ENCODE measurements around the gene CNDP2.
"Not testable (repeated sequence)": the region's sequence is repeated elsewhere in the genome, so short reads cannot be mapped to it uniquely, and the experiment has no call there.

Gene CNDP2

DNA sequence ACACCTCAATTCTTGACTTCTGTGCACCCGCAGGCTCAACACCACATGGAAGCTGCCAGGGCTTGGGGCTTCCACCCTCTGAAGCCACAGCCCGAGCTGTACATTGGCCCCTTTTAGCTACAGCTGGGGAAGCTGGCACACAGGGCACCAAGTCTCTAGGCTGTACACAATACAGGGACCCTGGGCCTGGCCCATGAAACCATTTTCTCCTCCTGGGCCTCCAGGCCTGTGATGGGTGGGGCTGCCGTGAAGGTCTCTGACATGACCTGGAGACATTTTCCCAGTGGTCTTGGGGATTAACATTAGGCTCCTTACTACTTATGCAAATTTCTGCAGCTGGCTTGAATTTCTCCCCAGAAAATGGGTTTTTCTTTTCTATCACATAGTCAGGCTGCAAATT, 69.8 kb downstream of the CNDP2 start:
- H3K27me3 ChIP-seq (replicated peaks; ENCODE audit: insufficient read depth, low read length); H3K79me2 ChIP-seq (ENCODE audit: low read length); H3F3A ChIP-seq (ENCODE audit: insufficient read depth, low read length); H2AFZ ChIP-seq (ENCODE audit: low read length); H3K9me3 ChIP-seq (replicated peaks; ENCODE audit: insufficient read depth, low read length); H4K20me1 ChIP-seq (ENCODE audit: insufficient read depth, low read length); H3K4me3 ChIP-seq (ENCODE audit: low read length); H3K4me2 ChIP-seq (ENCODE audit: low read depth, low read length); H3K4me1 ChIP-seq (ENCODE audit: low read length); DNase-seq; H3K9ac ChIP-seq (ENCODE audit: low read length); H3K9me2 ChIP-seq (replicated peaks; ENCODE audit: insufficient read depth, low read length); H3K36me3 ChIP-seq (replicated peaks; ENCODE audit: insufficient read depth, low read length); H3K27ac ChIP-seq (ENCODE audit: low read length): not testable (repeated sequence)

DNA sequence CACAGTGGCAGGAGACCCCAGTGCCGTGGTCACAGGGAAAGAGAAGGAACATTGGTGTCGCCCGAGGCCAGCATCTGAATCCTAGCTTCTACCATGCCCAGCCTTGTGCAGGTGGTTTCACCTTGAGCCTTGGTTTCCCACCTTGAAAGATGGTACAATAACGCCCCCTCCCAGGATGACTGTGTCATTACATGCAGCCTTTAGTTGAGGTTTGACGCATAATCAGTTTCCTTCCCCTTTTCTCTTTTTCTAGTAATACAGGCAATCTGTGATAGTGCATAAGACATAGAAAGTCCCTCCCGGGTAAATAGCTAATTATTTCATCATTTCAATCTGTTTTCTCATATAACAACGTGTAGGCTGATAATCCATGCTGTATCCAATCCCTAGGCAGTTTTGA, 71.7 kb downstream of the CNDP2 start:
- no peaks in the 10 kb centered on the region for H3K36me3 ChIP-seq (replicated peaks; ENCODE audit: insufficient read depth, low read length)
- no peaks in the 10 kb centered on the region for H3K9me3 ChIP-seq (replicated peaks; ENCODE audit: insufficient read depth, low read length)
- no peak overlapping the region for H3K4me2 ChIP-seq (ENCODE audit: low read depth, low read length)
- no peaks in the 10 kb centered on the region for H3K9me2 ChIP-seq (replicated peaks; ENCODE audit: insufficient read depth, low read length)
- H3K27me3 ChIP-seq (replicated peaks; ENCODE audit: insufficient read depth, low read length) = no peaks in the 10 kb centered on the region
- H3K27ac ChIP-seq (ENCODE audit: low read length) = no peak overlapping the region
- no peaks in the 10 kb centered on the region for H4K20me1 ChIP-seq (ENCODE audit: insufficient read depth, low read length)
- no peak overlapping the region for H3K4me3 ChIP-seq (ENCODE audit: low read length)
- no peak overlapping the region for H3K9ac ChIP-seq (ENCODE audit: low read length)
- no peak for TF ChIP-seq EZH2phosphoT487 (IDR thresholded peaks at IDR 0.05; ENCODE audit: low read length)
- no peaks in the 10 kb centered on the region for H3K4me1 ChIP-seq (ENCODE audit: low read length)
- DNase-seq = no peak
- no peaks in the 10 kb centered on the region for H3F3A ChIP-seq (ENCODE audit: insufficient read depth, low read length)
- H2AFZ ChIP-seq (ENCODE audit: low read length) = no peak overlapping the region
- H3K79me2 ChIP-seq (ENCODE audit: low read length) = no peaks in the 10 kb centered on the region

DNA sequence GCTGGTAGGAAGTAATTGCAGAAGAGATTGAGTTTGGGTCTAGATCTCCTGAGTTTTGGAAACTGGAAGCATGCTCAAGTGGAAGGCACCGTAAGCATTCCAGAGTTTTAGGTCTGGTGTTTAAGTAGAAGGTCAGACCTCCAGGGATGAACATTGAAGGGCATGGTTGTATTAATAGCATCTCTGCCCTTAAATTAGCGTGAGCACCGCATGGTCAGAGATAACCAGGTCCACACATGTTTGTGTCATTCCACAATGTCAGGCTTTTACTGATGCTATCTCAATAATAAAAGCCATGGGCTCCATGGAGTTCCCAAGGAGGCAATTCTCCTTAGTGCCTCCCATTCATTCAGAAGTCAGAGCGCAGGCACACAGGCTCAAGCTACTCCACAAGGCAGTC, 73.2 kb downstream of the CNDP2 start:
- Histone ChIP-seq H3K36me3 (replicated peaks; ENCODE audit: insufficient read depth, low read length) (no peaks in the 10 kb centered on the region), H3F3A (ENCODE audit: insufficient read depth, low read length) (no peaks in the 10 kb centered on the region)

DNA sequence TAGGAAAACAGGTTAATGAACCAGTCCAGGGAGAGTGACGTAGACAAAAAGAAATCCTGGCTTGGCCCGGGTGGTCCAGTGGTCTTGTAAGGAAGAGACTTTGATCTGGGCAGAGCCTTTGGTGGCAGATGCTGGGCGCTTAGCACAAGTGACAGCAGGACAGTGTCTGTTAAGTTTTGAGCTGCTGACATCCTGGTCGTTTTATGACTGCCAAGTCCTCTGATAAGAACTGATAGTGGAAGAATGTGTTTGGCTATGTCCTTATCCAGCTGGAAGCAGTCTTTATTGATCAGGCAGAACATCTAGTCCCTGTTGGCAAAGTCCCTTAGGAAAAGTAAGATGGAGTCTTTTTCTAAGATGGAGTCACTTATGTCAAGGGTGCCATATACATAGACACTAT, 74.1 kb downstream of the CNDP2 start:
- no peak for TF ChIP-seq EZH2 (optimal IDR thresholded peaks at IDR 0.05; ENCODE audit: low read depth, low read length)
- no peak for TF ChIP-seq EZH2phosphoT487 (IDR thresholded peaks at IDR 0.05; ENCODE audit: low read length)
- TF ChIP-seq, protein P1, sequence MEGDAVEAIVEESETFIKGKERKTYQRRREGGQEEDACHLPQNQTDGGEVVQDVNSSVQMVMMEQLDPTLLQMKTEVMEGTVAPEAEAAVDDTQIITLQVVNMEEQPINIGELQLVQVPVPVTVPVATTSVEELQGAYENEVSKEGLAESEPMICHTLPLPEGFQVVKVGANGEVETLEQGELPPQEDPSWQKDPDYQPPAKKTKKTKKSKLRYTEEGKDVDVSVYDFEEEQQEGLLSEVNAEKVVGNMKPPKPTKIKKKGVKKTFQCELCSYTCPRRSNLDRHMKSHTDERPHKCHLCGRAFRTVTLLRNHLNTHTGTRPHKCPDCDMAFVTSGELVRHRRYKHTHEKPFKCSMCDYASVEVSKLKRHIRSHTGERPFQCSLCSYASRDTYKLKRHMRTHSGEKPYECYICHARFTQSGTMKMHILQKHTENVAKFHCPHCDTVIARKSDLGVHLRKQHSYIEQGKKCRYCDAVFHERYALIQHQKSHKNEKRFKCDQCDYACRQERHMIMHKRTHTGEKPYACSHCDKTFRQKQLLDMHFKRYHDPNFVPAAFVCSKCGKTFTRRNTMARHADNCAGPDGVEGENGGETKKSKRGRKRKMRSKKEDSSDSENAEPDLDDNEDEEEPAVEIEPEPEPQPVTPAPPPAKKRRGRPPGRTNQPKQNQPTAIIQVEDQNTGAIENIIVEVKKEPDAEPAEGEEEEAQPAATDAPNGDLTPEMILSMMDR (IDR thresholded peaks at IDR 0.05; ENCODE audit: low read length) = no peak

More for the DNA sequence above, 73.2 kb downstream of the CNDP2 start:
- no peak overlapping the region for H3K9ac ChIP-seq (ENCODE audit: low read length)
- no peak for TF ChIP-seq EZH2phosphoT487 (IDR thresholded peaks at IDR 0.05; ENCODE audit: low read length)
- TF ChIP-seq EZH2 (optimal IDR thresholded peaks at IDR 0.05; ENCODE audit: low read depth, low read length) = no peak
- TF ChIP-seq, protein P1 (IDR thresholded peaks at IDR 0.05; ENCODE audit: low read length) = no peak
- DNase-seq = no peak
- H4K20me1 ChIP-seq (ENCODE audit: insufficient read depth, low read length) = no peaks in the 10 kb centered on the region
- H3K27me3 ChIP-seq (replicated peaks; ENCODE audit: insufficient read depth, low read length) = no peaks in the 10 kb centered on the region
- H2AFZ ChIP-seq (ENCODE audit: low read length) = no peak overlapping the region
- H3K4me3 ChIP-seq (ENCODE audit: low read length) = no peak overlapping the region
- H3K4me2 ChIP-seq (ENCODE audit: low read depth, low read length) = no peak overlapping the region
- no peaks in the 10 kb centered on the region for H3K4me1 ChIP-seq (ENCODE audit: low read length)
- no peaks in the 10 kb centered on the region for H3K79me2 ChIP-seq (ENCODE audit: low read length)
- no peaks in the 10 kb centered on the region for H3K9me2 ChIP-seq (replicated peaks; ENCODE audit: insufficient read depth, low read length)
- H3K9me3 ChIP-seq (replicated peaks; ENCODE audit: insufficient read depth, low read length) = no peaks in the 10 kb centered on the region
- no peak overlapping the region for H3K27ac ChIP-seq (ENCODE audit: low read length)

More for the DNA sequence above, 74.1 kb downstream of the CNDP2 start:
- no peaks in the 10 kb centered on the region for H3F3A ChIP-seq (ENCODE audit: insufficient read depth, low read length)
- no peak overlapping the region for H3K4me2 ChIP-seq (ENCODE audit: low read depth, low read length)
- H3K4me3 ChIP-seq (ENCODE audit: low read length) = no peak overlapping the region
- no peaks in the 10 kb centered on the region for H4K20me1 ChIP-seq (ENCODE audit: insufficient read depth, low read length)
- no peaks in the 10 kb centered on the region for H3K9me2 ChIP-seq (replicated peaks; ENCODE audit: insufficient read depth, low read length)
- H3K27ac ChIP-seq (ENCODE audit: low read length) = no peak overlapping the region
- H3K27me3 ChIP-seq (replicated peaks; ENCODE audit: insufficient read depth, low read length) = no peaks in the 10 kb centered on the region
- H3K79me2 ChIP-seq (ENCODE audit: low read length) = no peaks in the 10 kb centered on the region
- no peaks in the 10 kb centered on the region for H3K36me3 ChIP-seq (replicated peaks; ENCODE audit: insufficient read depth, low read length)
- H3K9me3 ChIP-seq (replicated peaks; ENCODE audit: insufficient read depth, low read length) = no peaks in the 10 kb centered on the region
- H2AFZ ChIP-seq (ENCODE audit: low read length) = no peak overlapping the region
- H3K4me1 ChIP-seq (ENCODE audit: low read length) = no peaks in the 10 kb centered on the region
- no peak overlapping the region for H3K9ac ChIP-seq (ENCODE audit: low read length)
- DNase-seq = no peak

Measured in MM.1S (cell line).